HG02852 (cell line): Measurements from ENCODE around the gene PRAMEF13.
"Not testable (repeated sequence)": the region's sequence is repeated elsewhere in the genome, so short reads cannot be mapped to it uniquely, and the experiment has no call there.

Experiments
- ATAC-seq: cut with Tn5 transposase; IDR thresholded peaks from one replicate; pipeline ENCODE4 v1.9.1; 2021; ENCODE audit warnings: mild to moderate bottlenecking, moderate library complexity; ENCODE audit not compliant: unreplicated experiment

Gene PRAMEF13

DNA sequence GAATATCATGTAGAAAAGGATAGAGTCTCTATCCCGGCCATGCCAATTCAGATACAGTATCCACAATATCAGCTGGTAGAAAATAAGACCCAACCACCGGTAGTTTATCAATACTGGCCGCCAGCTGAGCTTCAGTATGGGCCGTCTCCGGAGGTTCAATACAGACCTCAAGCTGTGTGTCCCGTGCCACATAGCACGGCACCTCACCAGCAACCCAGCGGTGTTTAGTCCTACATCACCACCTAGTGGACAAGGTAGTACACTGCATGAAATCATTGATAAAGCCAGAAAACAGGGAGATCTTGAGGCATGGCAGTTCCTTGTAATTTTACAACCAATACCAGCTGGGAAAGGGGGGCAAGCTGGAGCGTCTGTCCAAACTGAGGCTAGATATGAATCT, 7.5 kb upstream of the PRAMEF13 start:
- ATAC-seq: not testable (repeated sequence)

- ATAC-seq: not testable (repeated sequence)
These were observed 29.7 kb downstream of the PRAMEF13 start, which contains the start of gene PRAMEF9 for GRCh38 chr1:13171548-13171947. Gene PRAMEF9 (plus strand): TSS chr1:13171848. CDS start chr1:13175281, 3,433 bp downstream.

GRCh38 chr1:13165531-13165930, 35.7 kb downstream of the PRAMEF13 start, which contains the start of gene HNRNPCL4:
Gene HNRNPCL4 (minus strand): TSS chr1:13165631. CDS start chr1:13165467, 164 bp downstream.
- ATAC-seq: not testable (repeated sequence)

- not testable (repeated sequence) for ATAC-seq
These were observed 45.3 kb downstream of the PRAMEF13 start, which contains the start of gene PRAMEF26 for GRCh38 chr1:13155909-13156308. Gene PRAMEF26 (minus strand): TSS chr1:13156009. CDS start chr1:13153095, 2,914 bp downstream.
